ENCODE measurements around the gene DNER.

The DNER gene

DNA sequence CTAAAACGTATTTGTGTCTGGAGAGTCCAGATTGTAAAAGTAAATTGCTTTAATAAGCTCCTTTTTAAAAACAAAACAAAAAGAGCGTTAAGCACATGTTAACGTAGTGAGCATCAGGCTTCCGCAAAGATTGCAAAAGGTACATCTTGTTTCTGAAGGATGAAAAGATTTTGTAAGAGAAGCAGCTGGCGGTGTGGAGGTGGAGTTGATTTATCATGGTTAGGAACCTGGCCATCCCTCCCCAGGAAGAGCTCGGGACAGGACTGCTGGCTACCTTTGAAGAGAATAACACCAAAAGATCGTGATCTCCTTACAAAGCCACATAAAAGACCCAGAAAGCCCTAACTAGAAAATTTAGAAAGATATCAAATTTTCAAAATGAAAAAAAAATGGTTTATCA lies 132.2 kb downstream of the DNER start:
- no peak overlapping the region for H3K4me3 ChIP-seq
- no peak overlapping the region for H3K27ac ChIP-seq

DNA sequence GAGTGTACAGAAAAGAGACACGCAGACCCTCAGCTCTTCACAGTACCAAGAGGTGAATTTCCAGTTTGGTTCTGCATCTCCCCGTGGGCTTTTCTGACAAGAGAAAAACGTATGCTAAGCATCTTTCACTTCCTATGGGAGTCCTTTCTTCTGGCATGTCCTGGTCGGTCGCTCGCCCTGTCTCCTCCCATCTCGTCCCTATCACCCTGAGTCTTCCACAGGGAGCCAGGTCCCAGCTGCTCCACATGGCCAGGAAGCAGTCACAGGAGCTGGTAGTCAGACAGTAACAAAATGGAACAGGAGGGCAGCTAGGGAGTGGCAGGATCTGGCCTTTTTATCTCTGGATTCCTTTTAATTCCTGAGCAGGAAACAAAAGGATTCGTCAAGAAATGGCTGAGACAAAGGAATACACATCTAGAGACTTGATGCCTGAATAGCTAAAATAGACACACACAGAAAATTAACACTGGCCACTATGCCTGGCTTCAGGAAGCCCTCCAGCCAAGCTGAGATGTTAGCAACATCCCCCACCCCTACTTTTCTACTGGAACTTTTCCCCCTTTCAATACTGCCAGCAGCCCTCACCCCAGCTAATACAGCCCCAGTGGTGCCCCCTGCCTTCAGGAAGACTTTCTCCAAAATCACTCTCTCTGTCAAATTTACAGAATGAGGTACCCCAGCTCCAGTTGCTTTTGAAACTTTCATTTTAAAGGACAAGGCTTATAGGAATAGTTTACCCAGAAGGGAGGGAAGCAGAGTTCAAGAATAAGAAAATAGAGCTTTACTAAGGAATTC lies 136.1 kb downstream of the DNER start:
- Histone ChIP-seq H3K27ac (no peak overlapping the region), H3K4me3 (no peak overlapping the region)

DNA sequence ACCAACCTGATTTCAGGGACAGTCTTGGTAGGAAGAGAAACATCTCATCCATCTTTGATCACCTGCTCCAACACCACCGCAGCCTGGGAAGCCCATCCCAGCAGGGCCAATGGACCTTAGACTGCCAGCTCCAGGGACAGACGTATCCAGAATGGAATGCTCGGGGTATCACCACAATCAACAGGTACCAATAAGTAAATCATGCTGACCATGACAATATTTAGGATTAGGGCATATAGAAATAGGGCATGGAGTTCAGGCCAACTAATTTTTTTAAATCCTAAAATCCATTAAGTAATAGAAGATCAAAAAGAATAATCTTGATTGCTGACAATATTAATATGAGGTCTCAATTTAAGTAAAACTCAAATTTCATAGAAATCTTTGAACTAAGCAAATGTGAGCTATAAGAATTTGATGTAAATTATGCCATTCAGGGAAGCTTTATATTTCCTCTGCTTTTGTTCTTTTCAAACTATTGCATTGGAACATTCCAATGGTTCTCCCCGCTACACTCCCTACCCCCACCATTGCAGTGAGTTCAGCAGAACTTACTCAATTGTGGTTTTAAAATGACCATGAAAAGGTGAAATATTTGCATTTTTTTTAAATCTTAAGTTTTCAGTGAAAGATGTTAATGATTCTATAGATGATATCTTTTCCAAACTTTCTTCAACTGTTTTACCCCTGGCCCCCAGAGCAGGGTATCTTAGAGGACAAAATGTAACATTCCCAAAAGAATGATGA lies 138.6 kb downstream of the DNER start:
- H3K4me3 ChIP-seq: no peak overlapping the region
- no peak overlapping the region for H3K27ac ChIP-seq

DNA sequence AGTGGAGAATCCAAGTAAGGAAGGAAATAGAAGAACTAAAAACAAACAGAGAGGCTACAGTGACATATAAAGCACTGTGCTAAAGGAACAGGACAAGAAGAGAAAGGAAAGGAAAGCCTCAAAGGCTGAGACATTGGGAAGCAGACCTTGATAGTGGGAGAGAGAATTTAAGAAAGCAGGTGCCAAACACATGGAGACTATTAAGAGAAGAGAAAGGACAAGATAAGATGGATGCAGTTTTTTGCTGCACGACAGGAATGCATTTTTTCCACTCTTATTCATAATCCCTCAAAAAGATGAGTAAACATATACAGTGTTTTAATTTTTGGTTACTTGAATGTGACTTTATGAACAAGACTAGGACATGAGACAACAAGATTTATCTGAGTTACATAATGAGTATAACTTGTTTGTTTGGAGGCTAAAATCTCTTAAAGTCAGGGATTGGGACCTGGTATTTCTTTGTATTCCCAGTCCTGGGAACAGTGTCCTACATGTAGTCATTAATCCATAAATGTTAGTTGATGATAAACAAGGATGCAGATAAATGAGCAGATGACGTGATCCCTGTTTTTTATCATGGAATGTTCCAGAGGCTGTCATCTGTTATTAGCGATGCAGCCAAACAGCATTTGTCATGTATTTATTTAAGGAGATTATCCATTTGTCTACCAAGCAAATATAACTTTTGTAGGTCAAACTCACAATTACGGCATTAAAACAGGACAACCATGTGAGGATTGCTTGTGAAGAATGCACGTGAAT lies 141.7 kb downstream of the DNER start:
- Histone ChIP-seq H3K4me3 (no peak overlapping the region), H3K27ac (no peak overlapping the region)

DNA sequence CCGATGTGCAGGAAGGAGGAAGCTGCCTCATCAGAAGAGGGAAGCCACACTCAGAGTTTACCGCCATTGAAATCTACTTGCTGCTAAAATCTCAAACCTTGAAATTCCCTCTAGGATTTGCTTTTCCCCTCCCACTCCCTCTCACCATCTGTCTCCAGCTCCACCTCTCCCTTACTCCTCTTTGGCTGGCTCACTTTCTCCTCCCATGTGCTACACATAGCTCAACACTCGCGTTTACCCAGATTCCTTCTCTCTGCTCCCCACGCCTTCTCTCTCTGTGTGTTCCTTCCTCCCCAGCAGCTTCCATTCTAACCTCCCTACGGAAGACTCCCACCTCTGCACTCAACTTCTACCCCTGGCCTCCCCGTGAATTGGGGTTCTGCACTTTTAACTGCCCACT lies 143.1 kb downstream of the DNER start:
- H3K27ac ChIP-seq: no peak overlapping the region
- H3K4me3 ChIP-seq: no peak overlapping the region

DNA sequence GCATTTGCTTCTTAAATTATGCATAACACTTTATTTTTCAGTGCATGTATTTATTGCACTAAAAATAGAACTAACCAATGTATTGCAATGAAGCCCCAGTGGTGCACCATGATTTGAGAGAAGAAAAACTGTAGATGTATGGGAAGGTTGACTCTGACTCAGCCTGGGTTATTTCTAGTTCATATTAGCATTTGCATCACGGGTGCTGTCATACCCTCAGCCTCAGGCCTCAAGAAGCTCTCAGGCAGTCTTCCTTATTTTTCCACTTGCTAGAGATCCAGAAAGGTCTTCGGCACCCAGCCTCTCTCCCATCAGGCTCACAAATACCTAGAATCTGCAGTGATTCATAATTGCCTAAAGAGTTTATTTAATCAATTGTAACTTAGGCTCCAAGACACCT lies 148.0 kb downstream of the DNER start:
- Histone ChIP-seq H3K4me3 (no peak overlapping the region), H3K27ac (no peak overlapping the region)

DNA sequence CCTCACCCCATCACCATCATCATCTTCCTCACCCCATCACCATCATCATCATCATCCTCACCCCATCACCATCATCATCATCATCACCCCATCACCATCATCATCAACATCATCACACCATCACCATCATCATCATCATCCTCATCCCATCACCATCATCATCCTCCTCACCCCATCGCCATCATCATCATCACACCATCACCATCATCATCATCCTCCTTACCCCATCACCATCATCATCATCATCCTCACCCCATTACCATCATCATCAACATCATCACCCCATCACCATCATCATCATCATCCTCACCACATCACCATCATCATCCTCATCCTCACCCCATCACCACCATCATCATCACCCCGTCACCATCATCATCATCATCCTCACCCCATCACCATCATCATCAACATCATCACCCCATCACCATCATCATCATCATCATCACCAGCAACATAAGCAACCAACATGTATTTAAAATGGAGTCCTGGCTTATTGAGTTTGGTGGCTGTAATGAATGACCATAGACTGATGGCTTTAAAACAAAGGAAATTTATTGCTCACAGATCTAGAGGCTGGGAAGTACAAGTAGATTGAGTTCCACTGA lies 150.0 kb downstream of the DNER start:
- no peak overlapping the region for H3K27ac ChIP-seq
- no peak overlapping the region for H3K4me3 ChIP-seq

DNA sequence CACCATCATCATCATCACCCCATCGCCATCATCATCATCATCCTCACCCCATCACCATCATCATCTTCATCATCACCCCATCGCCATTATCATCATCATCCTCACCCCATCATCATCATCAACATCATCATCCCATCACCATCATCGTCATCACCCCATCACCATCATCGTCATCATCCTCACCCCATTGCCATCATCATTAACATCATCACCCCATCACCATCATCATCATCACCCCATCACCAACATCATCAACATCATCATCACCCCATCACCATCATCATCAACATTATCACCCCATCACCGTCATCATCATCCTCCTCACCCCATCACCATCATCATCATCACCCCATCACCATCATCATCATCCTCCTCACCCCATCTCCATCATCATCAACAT lies 151.0 kb downstream of the DNER start:
- Histone ChIP-seq H3K4me3 (no peak overlapping the region), H3K27ac (no peak overlapping the region)

DNA sequence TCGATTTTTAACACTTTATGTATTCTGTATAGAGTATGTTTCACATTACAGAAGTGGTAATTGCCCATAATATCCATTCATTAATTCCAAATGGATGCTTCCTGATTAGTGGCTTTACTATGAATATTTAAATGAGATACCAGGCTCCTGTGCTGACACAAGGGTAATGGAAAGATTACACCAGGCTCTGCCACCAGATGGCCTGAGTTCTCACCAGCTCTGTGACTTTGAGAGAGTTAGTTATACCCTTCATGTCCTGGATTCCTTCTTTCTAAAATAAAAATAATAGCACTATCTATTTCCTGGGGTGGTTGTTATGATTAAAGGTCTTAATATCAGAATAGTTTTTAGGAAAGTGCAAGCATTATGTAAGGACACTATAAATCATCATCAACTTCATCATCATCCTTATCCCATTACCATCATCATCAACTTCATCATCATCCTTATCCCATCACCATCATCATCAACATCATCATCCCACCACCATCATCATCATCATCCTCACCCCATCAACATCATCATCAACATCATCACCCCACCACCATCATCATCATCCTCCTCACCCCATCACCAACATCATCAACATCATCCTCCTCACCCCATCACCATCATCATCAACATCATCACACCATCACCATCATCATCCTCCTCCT lies 151.8 kb downstream of the DNER start:
- Histone ChIP-seq H3K27ac (no peak overlapping the region), H3K4me3 (no peak overlapping the region)

DNA sequence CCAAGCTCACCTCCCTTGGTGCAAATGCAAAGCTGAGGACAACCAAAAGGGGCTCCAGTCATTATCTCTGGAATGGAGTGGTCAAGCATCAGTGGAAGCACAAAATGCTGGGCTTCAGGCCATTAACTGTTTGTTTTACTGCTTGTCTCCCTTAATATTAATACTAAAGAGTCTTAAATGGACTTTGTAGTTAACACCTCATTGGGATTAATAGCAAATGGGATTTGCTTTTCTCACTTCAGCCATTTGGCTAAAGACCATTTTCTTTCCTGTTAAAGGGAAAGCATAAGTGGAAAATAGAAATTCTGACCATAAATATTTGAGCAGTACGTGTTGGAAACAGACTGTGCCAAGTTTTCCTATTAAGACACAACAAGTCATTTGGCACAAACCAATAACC lies 154.4 kb downstream of the DNER start:
- Histone ChIP-seq H3K4me3 (no peak overlapping the region), H3K27ac (no peak overlapping the region)

DNA sequence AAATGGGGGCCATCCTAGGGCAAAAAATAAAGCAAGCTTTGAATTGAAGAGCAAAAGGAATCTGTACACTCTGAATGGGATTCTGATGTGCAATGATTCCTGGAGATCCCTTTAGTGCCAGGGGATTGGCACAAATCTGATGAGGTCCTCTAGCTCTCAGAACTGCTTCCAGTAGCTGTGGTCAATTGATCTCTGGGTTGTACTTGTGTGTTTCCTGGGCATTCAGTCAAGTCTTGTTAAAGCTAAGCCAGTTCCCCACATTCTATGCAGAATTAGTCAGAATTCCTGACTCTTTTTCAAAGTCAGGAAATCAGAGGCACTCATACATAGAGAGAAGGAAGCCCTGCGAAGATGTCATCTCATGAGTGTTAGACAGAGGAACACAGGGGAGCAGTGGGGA lies 161.3 kb downstream of the DNER start:
- H3K4me3 ChIP-seq: no peak overlapping the region

DNA sequence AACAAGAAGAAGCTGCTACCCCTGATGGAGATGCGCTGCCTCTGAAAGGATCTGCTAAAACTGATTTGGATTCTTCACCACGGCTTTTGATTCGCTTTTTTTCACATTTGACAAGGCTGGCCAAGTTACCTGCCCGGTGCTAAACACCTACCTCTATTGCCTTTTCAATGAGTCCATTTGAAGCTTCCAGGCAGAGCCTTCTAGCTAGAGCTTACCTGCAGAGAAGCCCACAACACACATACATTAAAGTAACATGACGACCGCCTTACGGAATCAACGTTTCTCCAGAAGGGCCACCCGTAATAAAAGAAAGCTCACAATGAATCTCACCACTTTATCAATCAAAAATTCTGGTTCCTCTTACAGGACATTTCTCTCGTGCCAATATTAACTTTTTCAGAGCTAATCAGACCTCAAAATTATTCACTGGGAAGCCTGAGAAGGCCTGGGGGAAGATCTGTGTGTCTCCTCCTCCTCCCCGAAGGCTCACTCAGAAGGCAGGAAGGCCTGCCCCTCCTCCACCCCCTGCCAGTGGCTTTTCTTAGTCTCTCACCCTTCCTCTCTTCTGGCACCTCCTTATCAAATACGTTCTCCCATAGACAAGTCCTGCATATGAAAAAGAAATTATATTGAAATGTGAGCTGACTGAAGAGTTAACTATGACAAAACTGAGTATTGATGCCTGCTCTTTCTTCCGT lies 171.0 kb downstream of the DNER start:
- no peak overlapping the region for H3K4me3 ChIP-seq
- no peak overlapping the region for H3K27ac ChIP-seq

More for the DNA sequence above, 161.3 kb downstream of the DNER start:
- H3K27ac ChIP-seq: no peak overlapping the region

DNA sequence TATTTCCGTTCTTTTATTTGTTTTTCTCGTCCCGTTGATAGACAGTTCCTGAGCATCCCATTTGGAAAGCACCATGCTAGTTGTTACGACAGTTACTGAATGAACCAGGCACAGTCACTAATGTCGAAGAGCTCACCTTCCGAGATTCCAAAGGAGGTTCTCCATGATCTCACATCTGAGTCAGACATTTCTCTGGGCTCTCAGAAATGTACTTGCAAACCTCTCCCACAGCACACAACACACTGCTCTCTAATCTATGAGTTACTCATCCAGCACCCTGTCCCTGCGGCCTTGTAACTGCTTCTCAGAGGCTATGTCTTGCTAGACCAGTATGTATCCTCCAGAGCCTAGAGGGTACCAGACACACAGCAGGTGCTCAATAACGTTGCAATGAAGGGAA lies 174.7 kb downstream of the DNER start:
- Histone ChIP-seq H3K4me3 (no peak overlapping the region), H3K27ac (no peak overlapping the region)

DNA sequence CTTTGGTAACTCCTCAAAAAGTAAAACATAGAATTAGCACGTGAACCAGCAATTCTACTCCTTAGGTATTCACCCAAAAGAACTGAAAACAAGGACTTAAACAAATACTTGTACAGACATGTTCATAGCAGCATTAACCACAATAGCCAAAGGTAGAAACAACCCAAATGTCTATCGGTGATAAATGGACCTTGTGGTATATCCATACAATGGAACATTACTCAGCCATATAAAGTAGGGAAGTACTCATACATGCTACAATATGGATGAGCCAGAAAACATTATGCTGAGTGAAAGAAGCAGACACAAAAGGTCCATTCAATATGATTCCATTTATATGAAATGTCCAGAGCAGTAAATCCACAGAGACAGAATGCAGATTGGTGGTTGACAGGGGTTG lies 182.8 kb downstream of the DNER start:
- Histone ChIP-seq H3K4me3 (no peak overlapping the region), H3K27ac (no peak overlapping the region)

DNA sequence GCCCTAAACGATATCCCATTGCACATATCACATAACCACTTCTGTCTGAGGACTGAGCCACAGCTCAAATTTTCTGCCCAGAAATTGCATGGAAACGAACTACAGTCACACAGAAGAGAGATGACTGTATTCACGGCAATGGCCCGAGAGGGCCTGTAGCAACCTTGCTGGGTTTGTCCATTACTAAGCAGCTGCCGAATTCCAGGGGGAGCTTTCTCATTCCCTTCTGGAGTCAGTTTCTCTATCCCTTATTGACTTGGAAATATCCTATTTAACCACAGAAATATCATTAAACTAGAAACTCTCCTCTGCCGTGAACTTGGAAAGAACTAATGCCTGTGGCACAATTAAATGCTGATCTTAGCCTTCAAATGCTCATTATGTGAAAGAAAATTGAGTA lies 183.9 kb downstream of the DNER start:
- Histone ChIP-seq H3K4me3 (no peak overlapping the region), H3K27ac (no peak overlapping the region)

DNA sequence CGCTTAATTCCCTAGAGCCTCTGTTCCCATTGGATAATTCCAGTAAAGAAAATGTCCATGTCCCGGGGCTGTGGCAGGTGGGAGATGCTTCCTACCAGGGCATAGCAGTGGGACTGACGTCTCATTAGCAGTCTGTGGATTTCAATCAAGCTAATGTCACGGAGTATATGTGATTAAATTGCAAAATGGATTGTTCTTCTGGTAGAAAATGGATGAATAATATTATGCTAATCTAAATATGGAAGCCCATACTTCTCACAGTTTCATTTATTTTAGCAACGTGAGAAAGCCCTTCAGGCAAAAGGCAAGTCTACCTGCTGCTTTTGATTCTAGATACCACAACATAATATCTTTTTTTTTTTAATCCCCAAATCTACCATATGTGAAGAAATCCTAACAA lies 185.5 kb downstream of the DNER start:
- Histone ChIP-seq H3K4me3 (no peak overlapping the region), H3K27ac (no peak overlapping the region)

DNA sequence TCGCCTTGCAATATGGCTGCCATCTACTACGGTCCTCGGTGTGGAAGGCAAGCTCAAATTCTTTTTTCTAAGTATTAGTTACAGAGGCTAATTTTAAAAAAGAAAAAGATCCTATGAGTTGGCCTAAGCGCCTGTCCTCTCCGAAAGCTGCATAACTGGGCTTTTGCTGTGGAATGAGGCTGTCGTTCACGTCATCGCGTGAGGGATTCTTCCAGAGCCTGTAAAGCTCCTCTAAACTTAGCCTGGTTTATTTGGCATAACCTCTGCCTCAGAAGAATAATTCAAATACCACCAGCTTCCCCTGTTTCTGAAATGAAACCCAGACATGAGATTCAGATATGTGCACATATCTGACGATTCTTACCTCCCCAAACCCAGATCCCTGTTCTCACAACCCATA lies 187.4 kb downstream of the DNER start:
- H3K27ac ChIP-seq: no peak overlapping the region
- H3K4me3 ChIP-seq: no peak overlapping the region

DNA sequence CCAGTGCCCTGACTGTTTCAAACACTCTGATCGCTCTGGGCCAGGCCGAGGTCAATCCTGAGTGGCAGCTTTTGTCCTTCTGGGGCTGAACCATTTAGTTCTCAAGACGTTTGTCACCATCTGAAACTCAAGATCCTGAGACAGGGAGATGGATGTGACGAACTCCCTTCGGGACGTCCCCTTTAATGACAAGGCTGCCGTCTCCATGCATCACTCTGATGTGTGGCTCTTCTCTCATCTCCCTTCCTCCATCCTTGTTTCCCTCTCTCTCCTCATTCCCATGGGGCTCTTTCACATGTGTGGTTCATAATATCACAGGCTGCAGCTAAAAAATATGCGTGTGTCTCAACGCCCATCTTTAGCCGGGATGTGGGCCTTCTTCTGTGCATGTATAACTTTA lies 189.6 kb downstream of the DNER start:
- H3K27ac ChIP-seq: no peak overlapping the region
- no peak overlapping the region for H3K4me3 ChIP-seq

DNA sequence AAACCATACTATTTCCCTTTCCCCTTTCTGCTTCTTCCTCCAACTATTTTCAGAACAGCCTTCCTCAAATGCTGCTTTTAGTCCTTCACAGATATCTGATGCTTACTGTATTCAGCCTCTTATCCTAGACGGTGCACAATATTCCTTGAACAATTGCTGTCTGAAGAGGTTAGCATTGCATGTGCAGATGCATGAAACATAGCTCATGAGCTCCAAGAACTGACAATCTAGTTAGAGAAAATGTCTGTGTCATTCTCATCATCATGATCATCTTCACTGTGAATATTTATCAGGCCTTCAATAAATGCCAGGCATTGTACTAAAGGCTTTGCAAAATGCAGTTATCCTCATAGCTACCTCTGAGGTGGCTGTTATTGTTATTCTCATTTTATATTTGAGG lies 190.7 kb downstream of the DNER start:
- H3K4me3 ChIP-seq: no peak overlapping the region
- no peak overlapping the region for H3K27ac ChIP-seq

Data from skin epidermis (tissue), 12 donors.